GM12878 (cell line): ENCODE measurements around the gene GAL3ST2. TPM values are rescaled to one million over a fixed set of nuclear protein-coding genes. Genes with fewer than 3 reads are reported as not detected.

Source experiments
- ATAC-seq: fragments of 200-7000 bp; cut with Tn5 transposase; 3 replicates; pipeline ENCODE4 v1.9.1; 2020; ENCODE audit warnings: mild to moderate bottlenecking, moderate library complexity
- BruUV-seq: library from RNA; stranded (reverse); fragments of 400-500 nt; replicated peaks from 2 replicates; lab custom pipeline; 2021; lab: Mats Ljungman, UMichigan
- CTCF ChIA-PET: fragments of 300-600 bp; sonication (Branson Sonifier 250); formaldehyde crosslinking; extraction: SDS; loops from one replicate; lab custom pipeline; 2021; ENCODE audit warnings: inconsistent platforms; lab: Yijun Ruan, JAX
- POLR2A ChIA-PET: fragments of 350-600 bp; formaldehyde crosslinking; extraction: SDS; loops from one replicate; lab custom pipeline; 2021; ENCODE audit warnings: inconsistent platforms; lab: Charles Lee
- RAD21 ChIA-PET: fragments of 300-600 bp; sonication (Branson Sonifier 250); formaldehyde crosslinking; loops from one replicate; lab custom pipeline; 2023; ENCODE audit warnings: antibody characterized with exemption; ENCODE audit not compliant: unreplicated experiment; lab: Charles Lee
- SMC1A ChIA-PET: fragments of 300-600 bp; sonication (Branson Sonifier 250); formaldehyde crosslinking; loops from one replicate; lab custom pipeline; 2023; ENCODE audit not compliant: unreplicated experiment, uncharacterized antibody; lab: Charles Lee
- DNase-seq: peaks from one replicate; pipeline ENCODE4 v3.0.0-alpha.2; 2011; ENCODE audit warnings: low read depth, low spot score
- FAIRE-seq: peaks from 3 replicates; lab custom pipeline; 2011; peaks lifted over from hg19 to GRCh38; lab: Jason Lieb, UNC
- H2AFZ ChIP-seq: 2 replicates; pipeline ENCODE4 v1.6.0; 2011; ENCODE audit warnings: low read depth, low read length, control low read depth; ENCODE audit not compliant: control insufficient read depth
- H3K27ac ChIP-seq: 2 replicates; pipeline ENCODE4 v1.5.1; 2011; ENCODE audit warnings: control low read depth; ENCODE audit not compliant: control insufficient read depth, insufficient read depth
- H3K27me3 ChIP-seq, 2 experiments: replicated peaks in 1 of 2; 2 replicates each; pipeline versions ENCODE4 v1.6.0 to v1.6.1; 2011; ENCODE audit warnings: low read length in 1 of 2; ENCODE audit not compliant: control insufficient read depth in 2 of 2, insufficient read depth in 2 of 2
- H3K36me3 ChIP-seq, 2 experiments: 2 replicates each; pipeline ENCODE4 v1.5.1; 2011; ENCODE audit warnings: low read length in 1 of 2; ENCODE audit not compliant: control insufficient read depth in 2 of 2, insufficient read depth in 2 of 2
- H3K4me1 ChIP-seq: 2 replicates; pipeline ENCODE4 v1.6.1; 2011; ENCODE audit warnings: mild to moderate bottlenecking, low read length, moderate library complexity, mixed read lengths; ENCODE audit not compliant: control insufficient read depth, insufficient read depth
- H3K4me2 ChIP-seq: 2 replicates; pipeline ENCODE4 v1.6.0; 2011; ENCODE audit warnings: control low read depth; ENCODE audit not compliant: control insufficient read depth, insufficient read depth
- H3K4me3 ChIP-seq: fragments of 200-600 bp; sonication (generic); 2 replicates; pipeline ENCODE4 v1.5.1; 2016
- H3K79me2 ChIP-seq: 2 replicates; pipeline ENCODE4 v1.6.0; 2011; ENCODE audit warnings: low read length; ENCODE audit not compliant: control insufficient read depth, insufficient read depth
- H3K9ac ChIP-seq: 2 replicates; pipeline ENCODE4 v1.8.0; 2011; ENCODE audit warnings: low read length, control low read depth, mixed read lengths; ENCODE audit not compliant: control insufficient read depth, insufficient read depth
- H3K9me3 ChIP-seq: replicated peaks from 3 replicates; pipeline ENCODE4 v1.5.1; 2011; ENCODE audit warnings: mild to moderate bottlenecking, low read length; ENCODE audit not compliant: control insufficient read depth, insufficient read depth
- H4K20me1 ChIP-seq: 2 replicates; pipeline ENCODE4 v1.6.0; 2011; ENCODE audit not compliant: control insufficient read depth, insufficient read depth
- ATF3 ChIP-seq: IDR thresholded peaks from 2 replicates; pipeline ENCODE4 v1.6.1; 2011; ENCODE audit warnings: low read depth, mild to moderate bottlenecking, low read length, moderate library complexity, borderline replicate concordance; ENCODE audit errors: extremely low read depth
- CEBPB ChIP-seq, 2 experiments: fragments of 150-350 bp in 1 of 2; IDR thresholded peaks; 2 replicates each; pipeline ENCODE4 v1.6.1; 2012 to 2014; ENCODE audit warnings: low read depth in 2 of 2, low read length in 2 of 2, borderline replicate concordance in 1 of 2, inconsistent platforms in 1 of 2
- CHD2 ChIP-seq: IDR thresholded peaks from 2 replicates; pipeline ENCODE4 v1.6.1; 2011; ENCODE audit warnings: low read depth, low read length, improper control_type of control experiment, borderline replicate concordance
- CTCF ChIP-seq, 3 experiments: IDR thresholded peaks in 2 of 3; conservative IDR thresholded peaks in 1 of 3; 2 replicates each; pipeline ENCODE4 v1.5.1; 2011; ENCODE audit warnings: low read depth in 3 of 3, low read length in 3 of 3, mild to moderate bottlenecking in 3 of 3, control low read depth in 2 of 3, moderate library complexity in 2 of 3, inconsistent platforms in 1 of 3, mixed read lengths in 1 of 3; ENCODE audit not compliant: control insufficient read depth in 2 of 3, insufficient read depth in 1 of 3; ENCODE audit errors: extremely low read depth in 1 of 3
- EGR1 ChIP-seq, 2 experiments: IDR thresholded peaks; 1 replicate in 1 of 2; 2 replicates in 1 of 2; pipeline ENCODE4 v1.6.1; 2011 to 2012; ENCODE audit warnings: low read depth in 2 of 2, low read length in 2 of 2, borderline replicate concordance in 1 of 2, mild to moderate bottlenecking in 1 of 2, moderate library complexity in 1 of 2
- FOXK2 ChIP-seq: fragments of 450-650 bp; IDR thresholded peaks from 2 replicates; pipeline ENCODE4 v1.6.1; 2017; ENCODE audit warnings: mild to moderate bottlenecking, moderate library complexity
- KDM1A ChIP-seq: fragments of 200-600 bp; sonication (generic); IDR thresholded peaks from 2 replicates; pipeline ENCODE4 v1.6.1; 2016; ENCODE audit warnings: borderline replicate concordance
- KLF5 ChIP-seq: fragments of 450-650 bp; IDR thresholded peaks from 2 replicates; pipeline ENCODE4 v1.6.1; 2014; ENCODE audit warnings: mild to moderate bottlenecking; ENCODE audit not compliant: partially characterized antibody
- MAX ChIP-seq: IDR thresholded peaks from 2 replicates; pipeline ENCODE4 v1.6.1; 2012; ENCODE audit warnings: low read depth, low read length, improper control_type of control experiment
- MEF2B ChIP-seq: fragments of 450-650 bp; IDR thresholded peaks from 2 replicates; pipeline ENCODE4 v1.6.1; 2018; ENCODE audit warnings: mild to moderate bottlenecking, moderate library complexity; ENCODE audit not compliant: partially characterized antibody, poor library complexity, severe bottlenecking
- RB1 ChIP-seq: fragments of 450-650 bp; formaldehyde crosslinking; IDR thresholded peaks from 2 replicates; pipeline ENCODE4 v1.6.1; 2017; ENCODE audit warnings: mild to moderate bottlenecking, borderline replicate concordance
- RCOR1 ChIP-seq: conservative IDR thresholded peaks from 2 replicates; pipeline ENCODE4 v1.6.1; 2012; ENCODE audit warnings: low read depth, low read length, improper control_type of control experiment
- REST ChIP-seq: IDR thresholded peaks from 2 replicates; pipeline ENCODE4 v1.6.1; 2012; ENCODE audit warnings: mild to moderate bottlenecking, low read depth, low read length
- SMARCA5 ChIP-seq: fragments of 450-650 bp; IDR thresholded peaks from 2 replicates; pipeline ENCODE4 v1.6.1; 2017; ENCODE audit warnings: mild to moderate bottlenecking
- SPI1 ChIP-seq: IDR thresholded peaks from 2 replicates; pipeline ENCODE4 v1.6.1; 2011; ENCODE audit warnings: low read depth, mild to moderate bottlenecking, low read length, moderate library complexity, borderline replicate concordance; ENCODE audit not compliant: insufficient read depth
- ZNF24 ChIP-seq: fragments of 450-650 bp; IDR thresholded peaks from 2 replicates; pipeline ENCODE4 v1.6.1; 2017; ENCODE audit warnings: antibody characterized with exemption, mild to moderate bottlenecking
- WGBS: methylation state at CpG from one replicate; pipeline ENCODE4 v1.1.6; 2016; ENCODE audit warnings: low lambda C conversion rate; ENCODE audit not compliant: insufficient replicate concordance, insufficient coverage; ENCODE audit errors: missing lambda C conversion rate; 5-methylcytosine and 5-hydroxymethylcytosine counted together
- in situ Hi-C: fragments of 300-500 bp; cut with MboI; formaldehyde crosslinking; loops from 9 replicates; pipeline ENCODE4 v1.14.3; 2018; ENCODE audit warnings: mixed read lengths
- intact Hi-C: fragments of 100-400 bp; cut with micrococcal nuclease; formaldehyde crosslinking; loops from one replicate; pipeline ENCODE4 v1.14.2; 2022; ENCODE audit not compliant: unreplicated experiment
- polyA plus RNA-seq, 11 experiments: library from polyadenylated mRNA; depleted of rRNA in 4 of 11; unstranded in 6 of 11; stranded (reverse) in 5 of 11; fragments of >200 nt; fragmentation: Nextera tagmentation in 4 of 11; fragmentation: Illumina TruSeq in 1 of 11; extraction: Ambion mirVana in 4 of 11; extraction: Trizol in 1 of 11; gene quantifications; 1 replicate in 1 of 11; 2 replicates in 10 of 11; pipeline versions ENCODE4 v1.2.1 to v1.2.3, GENCODE V29; 2011 to 2016; ENCODE audit warnings: inconsistent platforms in 2 of 11, missing spikeins in 2 of 11, low read depth in 1 of 11
- total RNA-seq, 4 experiments: library from RNA; depleted of rRNA in 3 of 4; stranded (reverse); fragments of >200 nt in 3 of 4; fragmentation: Illumina TruSeq in 1 of 4; extraction: Trizol in 1 of 4; gene quantifications; 2 replicates each; pipeline versions ENCODE4 v1.2.1 to v1.2.3, GENCODE V29; 2013 to 2021

GAL3ST2 gene
- total and polyA plus RNA-seq, 10 of the 15 experiments (the other 5 are each of a cell fraction or from before 2014, with no cell fraction given) = 0.09 to 0.36 (median 0.11) TPM; not detected in 7

GRCh38 chr2:241768251-241768711 is 8.3 kb upstream of the GAL3ST2 start (continued):
- TF ChIP-seq RCOR1 (no peak), FOXK2 (no peak), KLF5 (no peak), SMARCA5 (no peak), CHD2 (no peak), REST (no peak), SPI1 (no peak)

- DNase-seq = no peak
- Histone ChIP-seq H3K27ac (no peak overlapping the region), H3K27me3 (no peaks in the 10 kb centered on the region), H3K4me3 (no peak overlapping the region), H3K4me2 (no peak overlapping the region), H3K36me3 (no peaks in the 10 kb centered on the region), H2AFZ (no peak overlapping the region), H4K20me1 (no peaks in the 10 kb centered on the region), H3K4me1 (peaks cover 16% of the 10 kb centered on the region), H3K9me3 (no peaks in the 10 kb centered on the region), H3K79me2 (no peaks in the 10 kb centered on the region), H3K9ac (no peak overlapping the region)
- BruUV-seq = no TSS peak
- ChIA-PET POLR2A (no interaction called here), SMC1A (no interaction called here), CTCF (no interaction called here), RAD21 (no interaction called here)
- WGBS = 86% methylated on average over 11 of the region's 11 CpGs
- intact Hi-C loops = no loop called here
- FAIRE-seq = no peak
- in situ Hi-C loops = no loop called here
- no peak for ATAC-seq
- TF ChIP-seq ATF3 (no peak), RB1 (no peak), ZNF24 (no peak), KDM1A (no peak), MEF2B (no peak), MAX (no peak), FOXK2 (no peak), CEBPB (IDR thresholded peaks at IDR 0.05; ENCODE audit: borderline replicate concordance in 1 of 2, low read depth in 2 of 2, low read length in 2 of 2) (no peak), EGR1 (IDR thresholded peaks at IDR 0.05; ENCODE audit: borderline replicate concordance in 1 of 2, low read depth in 2 of 2, low read length in 2 of 2) (no peak), CTCF (IDR thresholded peaks at IDR 0.05 in 2 of 3, conservative IDR thresholded peaks at IDR 0.05 in 1 of 3; ENCODE audit: control insufficient read depth in 2 of 3, extremely low read depth in 1 of 3, insufficient read depth in 1 of 3, low read depth in 3 of 3, low read length in 3 of 3) (no peak)
These were observed 7.8 kb upstream of the GAL3ST2 start for GRCh38 chr2:241768850-241769249.
